ENCODE measurements around the gene KBTBD2. TPM values are rescaled to one million over a fixed set of nuclear protein-coding genes. Genes with fewer than 3 reads are reported as not detected.
A peak's percentile ranks its signal among the peaks of the same experiment; 100 is the strongest.

The KBTBD2 gene
- total and polyA plus RNA-seq, 12 donors, result 13.3 to 34.1 (median 24.0) TPM

- Histone ChIP-seq H3K27ac (peak overlapping the region in 9 of 10 donors; percentile 93 to 99 (median 97)), H3K27me3 (no peaks in the 10 kb centered on the region), H3K9me3 (no peaks in the 10 kb centered on the region), H3K4me3 (no peak overlapping the region), H3K36me3 (no peaks in the 10 kb centered on the region), H3K4me1 (peaks cover 0 to 38% (median 31%) of the 10 kb centered on the region in 9 donors)
- no peak for ATAC-seq
- no peak for TF ChIP-seq CTCF (IDR thresholded peaks at IDR 0.05)
- intact Hi-C loops (cut with DNase I), result loop anchor here in 6 of 10 donors (2.0 to 5.0 kb wide), 9 partner anchors 46 to 401 kb away; partner anchors contain the start of genes FKBP9 (in 3 of the 6), AVL9 (in 1 of the 6), LSM5 (in 1 of the 6) and NT5C3A (in 1 of the 6)
- WGBS, 2 donors, result 88% methylated on average over 3 of the region's 3 CpGs
- no peak for DNase-seq
These were observed 2.2 kb upstream of the KBTBD2 start for GRCh38 chr7:32893722-32894121.

- WGBS, 2 donors, result 37 to 51% methylated on average over 4 of the region's 4 CpGs
- H3K27me3 ChIP-seq, result no peaks in the 10 kb centered on the region
These were observed 1.6 kb upstream of the KBTBD2 start for GRCh38 chr7:32893207-32893524.

GRCh38 chr7:32892521-32893206, 1.1 kb upstream of the KBTBD2 start:
- DNase-seq, result peak; percentile 31 to 36
- H3K27me3 ChIP-seq, result no peaks in the 10 kb centered on the region
- peak overlapping the region; percentile 93 to 99 (median 98) for H3K27ac ChIP-seq
- no peaks in the 10 kb centered on the region for H3K36me3 ChIP-seq
- intact Hi-C loops (cut with DNase I), result loop anchor here in 6 of 10 donors (2.0 to 5.0 kb wide), 9 partner anchors 45 to 400 kb away; partner anchors contain the start of genes FKBP9 (in 3 of the 6), AVL9 (in 1 of the 6), LSM5 (in 1 of the 6) and NT5C3A (in 1 of the 6)
- no peak for TF ChIP-seq CTCF (IDR thresholded peaks at IDR 0.05)
- peak; percentile 8 to 60 (median 34) for ATAC-seq
- H3K9me3 ChIP-seq, result no peaks in the 10 kb centered on the region
- peaks cover 0 to 49% (median 42%) of the 10 kb centered on the region in 9 donors for H3K4me1 ChIP-seq
- peak overlapping the region; percentile 15 to 84 (median 75) for H3K4me3 ChIP-seq
- WGBS, 2 donors, result 1 to 2% methylated on average over 22 of the region's 22 CpGs

More at GRCh38 chr7:32893207-32893524, 1.6 kb upstream of the KBTBD2 start:
- peak overlapping the region; percentile 93 to 99 (median 98) for H3K27ac ChIP-seq
- ATAC-seq, result no peak
- peak overlapping the region in 5 of 10 donors; percentile 63 to 84 (median 74) for H3K4me3 ChIP-seq
- no peaks in the 10 kb centered on the region for H3K9me3 ChIP-seq
- H3K4me1 ChIP-seq, result peaks cover 0 to 44% (median 36%) of the 10 kb centered on the region in 9 donors
- no peak for DNase-seq
- intact Hi-C loops (cut with DNase I), result loop anchor here in 6 of 10 donors (2.0 to 5.0 kb wide), 9 partner anchors 46 to 401 kb away; partner anchors contain the start of genes FKBP9 (in 3 of the 6), AVL9 (in 1 of the 6), LSM5 (in 1 of the 6) and NT5C3A (in 1 of the 6)
- no peak for TF ChIP-seq CTCF (IDR thresholded peaks at IDR 0.05)
- no peaks in the 10 kb centered on the region for H3K36me3 ChIP-seq

- ATAC-seq, result peak; percentile 86 to 95 (median 94)
- intact Hi-C loops (cut with DNase I), result loop anchor here in 6 of 10 donors (2.0 to 5.0 kb wide), 9 partner anchors 45 to 400 kb away; partner anchors contain the start of genes FKBP9 (in 3 of the 6), AVL9 (in 1 of the 6), LSM5 (in 1 of the 6) and NT5C3A (in 1 of the 6)
- no peak for TF ChIP-seq CTCF (IDR thresholded peaks at IDR 0.05)
These were observed 400 bp upstream of the KBTBD2 start for GRCh38 chr7:32891800-32892520.

More at GRCh38 chr7:32891800-32892520, 400 bp upstream of the KBTBD2 start:
- WGBS, 2 donors, result 0% methylated on average over 51 to 75 of the region's 85 CpGs
- Histone ChIP-seq H3K27me3 (no peaks in the 10 kb centered on the region), H3K9me3 (no peaks in the 10 kb centered on the region), H3K4me1 (peaks cover 0 to 56% (median 49%) of the 10 kb centered on the region in 9 donors), H3K4me3 (peak overlapping the region; percentile 15 to 84 (median 75)), H3K27ac (peak overlapping the region; percentile 93 to 99 (median 98)), H3K36me3 (no peaks in the 10 kb centered on the region)
- DNase-seq, result peak; percentile 98 to 99
